Spinal cord (tissue), 10 donors: ENCODE data around the gene ARHGEF37. TPM values are rescaled to one million over a fixed set of nuclear protein-coding genes. Genes with fewer than 3 reads are reported as not detected.

Experiments used
- DNase-seq, 6 donors: peaks; one replicate each; pipeline versions ENCODE4 v3.0.0 to v3.0.0-alpha.2; 2013 to 2015; ENCODE audit warnings: low spot score in 6 of 6, low read depth in 4 of 6
- H3K27ac ChIP-seq: one replicate; pipeline ENCODE4 v1.5.1; 2013; ENCODE audit warnings: low read depth, low read length, control low read depth
- H3K27me3 ChIP-seq: one replicate; pipeline ENCODE4 v1.6.1; 2013; ENCODE audit warnings: low read length; ENCODE audit not compliant: control insufficient read depth, insufficient read depth
- H3K36me3 ChIP-seq: one replicate; pipeline ENCODE4 v1.6.1; 2013; ENCODE audit warnings: low read length; ENCODE audit not compliant: control insufficient read depth, insufficient read depth
- H3K4me1 ChIP-seq: one replicate; pipeline ENCODE4 v1.6.1; 2013; ENCODE audit warnings: low read length; ENCODE audit not compliant: control insufficient read depth, insufficient read depth
- H3K4me3 ChIP-seq: one replicate; pipeline ENCODE4 v1.5.1; 2013; ENCODE audit warnings: low read depth, low read length, control low read depth
- H3K9me3 ChIP-seq: one replicate; pipeline ENCODE4 v1.6.1; 2013; ENCODE audit warnings: low read length; ENCODE audit not compliant: control insufficient read depth, insufficient read depth
- WGBS: methylation state at CpG from one replicate; pipeline ENCODE4 v1.1.5; 2013; ENCODE audit warnings: missing lambda C conversion rate; ENCODE audit not compliant: insufficient coverage; 5-methylcytosine and 5-hydroxymethylcytosine counted together
- polyA plus RNA-seq, 2 donors: library from polyadenylated mRNA; unstranded; fragments of 120-200 nt; gene quantifications; one replicate each; pipeline ENCODE4 v1.2.1, GENCODE V29; 2013; ENCODE audit not compliant: insufficient read length in 2 of 2
- total RNA-seq, 2 donors: library from RNA; depleted of rRNA in 1 of 2; stranded (reverse); fragments of 120-200 nt in 1 of 2; fragments of >200 nt in 1 of 2; gene quantifications; one replicate each; pipeline versions ENCODE4 v1.2.3 to v1.2.4, GENCODE V29; 2013 to 2014
- donor health status: healthy.

Gene ARHGEF37
- total and polyA plus RNA-seq, 4 donors: 5.6 to 22.3 (median 7.1) TPM

DNA sequence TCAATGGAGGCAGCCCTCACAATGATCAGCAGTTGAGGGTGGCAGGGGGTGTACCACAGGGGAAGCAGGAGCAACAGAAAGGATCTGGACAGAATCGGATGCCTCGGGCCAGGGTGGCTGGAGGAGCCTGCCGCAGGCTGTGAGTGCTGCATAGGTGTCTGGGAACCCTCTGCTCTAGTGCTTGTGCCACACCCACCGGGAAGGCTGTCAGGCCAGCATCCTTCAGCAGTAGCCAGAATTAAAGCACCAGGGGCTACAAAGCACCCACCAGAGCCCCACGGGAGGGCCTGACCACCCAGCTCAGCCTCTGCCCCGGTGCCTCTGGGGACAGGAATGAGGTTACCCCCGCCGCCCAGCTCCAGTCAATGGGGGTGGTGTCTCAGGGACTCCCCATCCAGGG is 49.0 kb downstream of the ARHGEF37 start:
- DNase-seq: no peak
- Histone ChIP-seq H3K36me3 (peaks cover 25% of the 10 kb centered on the region), H3K9me3 (no peaks in the 10 kb centered on the region), H3K27ac (no peak overlapping the region), H3K27me3 (no peaks in the 10 kb centered on the region), H3K4me1 (peaks cover 7% of the 10 kb centered on the region), H3K4me3 (no peak overlapping the region)
- 91% methylated on average over 7 of the region's 8 CpGs for WGBS

DNA sequence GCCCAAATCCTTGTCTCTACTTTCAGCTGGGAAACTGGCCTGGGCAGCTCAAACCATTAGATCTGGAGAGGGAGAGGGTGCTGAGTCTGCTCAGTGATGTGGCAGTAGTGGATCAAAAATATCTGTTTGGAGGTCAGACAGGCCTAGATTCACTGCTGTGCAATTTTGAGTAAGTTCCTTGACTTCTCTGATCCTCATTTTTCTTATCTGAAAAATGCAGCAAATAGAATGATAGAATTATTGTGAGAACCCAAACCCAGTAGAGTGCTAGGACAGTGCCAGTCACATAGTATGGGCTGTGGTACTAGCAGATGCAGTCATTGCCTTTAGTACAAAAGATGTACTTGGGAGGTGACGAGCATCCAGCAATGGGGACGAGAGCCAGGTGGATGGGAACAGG is 50.2 kb downstream of the ARHGEF37 start:
- Histone ChIP-seq H3K27ac (no peak overlapping the region), H3K9me3 (no peaks in the 10 kb centered on the region), H3K36me3 (peaks cover 21% of the 10 kb centered on the region), H3K27me3 (no peaks in the 10 kb centered on the region), H3K4me3 (no peak overlapping the region), H3K4me1 (peaks cover 7% of the 10 kb centered on the region)
- WGBS: no CpG with 5 or more reads among the region's 2 CpGs
- DNase-seq: no peak

DNA sequence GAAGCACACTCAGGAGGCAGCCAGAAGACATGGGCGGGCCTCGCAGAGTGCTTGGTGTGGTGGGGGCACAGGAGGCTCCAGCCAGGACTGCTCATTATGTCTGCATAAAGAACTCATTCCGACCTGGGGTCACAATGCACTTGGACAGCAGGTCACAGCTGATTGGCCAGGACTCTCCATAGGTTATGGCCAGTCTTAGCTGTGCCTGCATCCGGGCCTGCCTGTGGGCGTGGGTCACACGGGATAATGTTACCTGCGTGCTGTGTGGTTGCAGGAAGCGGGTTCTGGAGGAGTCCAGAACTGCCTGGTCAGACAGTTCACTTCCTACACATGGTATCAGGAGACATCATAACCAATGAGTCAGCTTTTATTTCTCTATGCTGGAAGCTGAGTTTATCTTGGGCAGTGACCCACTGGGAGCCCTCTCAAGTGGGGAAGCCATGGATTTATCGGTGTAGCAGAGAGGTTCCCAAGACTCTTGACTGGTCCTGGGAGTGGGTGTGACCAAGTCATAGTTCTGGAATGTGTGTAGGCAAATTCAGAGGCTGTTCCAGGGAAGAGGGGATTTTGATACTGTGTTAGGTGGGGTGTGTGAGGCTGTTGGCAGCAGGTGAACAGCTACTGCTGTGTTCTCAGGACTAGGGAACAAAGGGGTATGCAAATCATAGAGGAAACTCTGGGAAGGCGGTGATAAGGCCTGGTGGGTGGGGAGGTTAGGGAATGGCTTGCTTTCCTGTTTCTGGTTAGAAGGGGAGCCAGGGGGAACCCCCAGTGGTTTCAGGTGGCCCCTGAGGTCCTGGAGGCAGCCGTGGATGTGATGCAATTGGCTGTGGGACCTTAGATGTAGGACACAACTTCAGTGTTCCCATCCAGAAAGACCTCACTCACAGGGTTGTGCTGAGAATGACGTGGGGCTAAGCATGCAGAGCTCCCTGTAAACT is 51.3 kb downstream of the ARHGEF37 start:
- WGBS: 79% methylated on average over 8 of the region's 12 CpGs
- H3K27ac ChIP-seq: no peak overlapping the region
- H3K9me3 ChIP-seq: no peaks in the 10 kb centered on the region
- DNase-seq: no peak
- no peak overlapping the region for H3K4me3 ChIP-seq
- H3K36me3 ChIP-seq: peaks cover 14% of the 10 kb centered on the region
- no peaks in the 10 kb centered on the region for H3K27me3 ChIP-seq
- peaks cover 7% of the 10 kb centered on the region for H3K4me1 ChIP-seq

DNA sequence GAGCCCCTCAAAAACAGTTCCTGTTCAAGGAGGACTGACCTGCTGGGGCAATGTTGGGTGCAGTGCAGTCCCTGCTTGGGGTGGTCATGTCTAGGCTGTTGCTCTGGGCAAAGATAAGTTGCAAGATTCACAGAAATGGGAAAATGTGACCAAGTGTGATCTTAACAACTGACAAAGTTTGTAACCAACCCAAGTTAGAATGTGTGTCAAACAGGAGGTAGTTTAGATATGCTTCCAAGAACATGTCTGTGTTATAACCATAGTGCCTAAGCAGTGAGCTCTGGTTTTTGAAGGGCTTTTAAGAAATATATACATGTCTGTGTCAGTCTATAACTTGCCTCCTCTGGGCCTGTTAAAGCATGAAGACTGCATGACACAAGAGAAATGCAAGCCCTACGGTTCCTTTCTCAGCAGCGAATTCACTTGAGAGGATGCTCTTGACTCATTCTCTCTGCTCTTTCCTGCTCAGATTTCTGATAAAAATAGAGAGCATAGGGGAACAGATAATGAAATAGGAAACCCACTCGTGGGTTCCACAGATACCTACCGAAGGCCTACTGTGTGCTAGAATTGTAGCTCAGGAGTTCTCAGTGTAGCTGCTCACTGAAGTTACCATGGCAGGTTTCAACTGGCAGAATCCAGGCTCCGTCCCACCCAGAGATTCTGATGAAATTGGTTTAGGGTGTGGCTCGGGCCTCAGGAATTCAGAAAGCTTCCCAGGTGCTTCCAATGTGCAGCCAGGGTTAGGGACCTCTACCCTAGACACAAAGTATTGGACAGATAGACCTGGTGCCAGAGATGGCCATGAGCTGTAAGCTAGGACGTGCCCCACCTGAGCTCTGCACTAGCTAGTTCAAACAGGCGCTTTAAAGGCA is 52.4 kb downstream of the ARHGEF37 start:
- no peak for DNase-seq
- no peaks in the 10 kb centered on the region for H3K9me3 ChIP-seq
- peaks cover 4% of the 10 kb centered on the region for H3K4me1 ChIP-seq
- H3K4me3 ChIP-seq: no peak overlapping the region
- WGBS: 71% methylated on average over 4 of the region's 8 CpGs
- no peak overlapping the region for H3K27ac ChIP-seq
- peaks cover 10% of the 10 kb centered on the region for H3K36me3 ChIP-seq
- H3K27me3 ChIP-seq: no peaks in the 10 kb centered on the region

DNA sequence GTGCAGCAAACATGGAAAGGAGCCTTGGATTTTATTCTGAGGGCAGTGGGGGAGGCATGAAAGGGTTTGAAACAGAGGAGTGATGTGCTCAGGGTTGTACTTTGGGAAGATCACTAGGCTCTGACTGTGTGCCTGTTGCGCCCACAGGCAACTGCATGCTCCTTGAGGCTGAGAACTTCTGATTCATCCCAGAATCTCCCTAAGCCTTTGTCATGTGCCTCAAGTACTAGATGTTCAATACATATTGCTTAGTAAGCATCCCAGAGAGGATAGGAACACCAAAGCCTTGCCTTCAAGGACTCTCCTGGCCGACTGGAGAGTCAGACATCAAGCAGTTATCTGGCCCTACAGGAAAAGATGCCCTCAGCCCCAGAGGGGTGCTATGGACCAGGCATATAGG is 54.1 kb downstream of the ARHGEF37 start:
- Histone ChIP-seq H3K9me3 (no peaks in the 10 kb centered on the region), H3K27ac (no peak overlapping the region), H3K4me1 (peaks cover 4% of the 10 kb centered on the region), H3K27me3 (no peaks in the 10 kb centered on the region), H3K4me3 (no peak overlapping the region), H3K36me3 (peaks cover 9% of the 10 kb centered on the region)
- WGBS: 75% methylated on average over 1 of the region's 2 CpGs
- DNase-seq: no peak

DNA sequence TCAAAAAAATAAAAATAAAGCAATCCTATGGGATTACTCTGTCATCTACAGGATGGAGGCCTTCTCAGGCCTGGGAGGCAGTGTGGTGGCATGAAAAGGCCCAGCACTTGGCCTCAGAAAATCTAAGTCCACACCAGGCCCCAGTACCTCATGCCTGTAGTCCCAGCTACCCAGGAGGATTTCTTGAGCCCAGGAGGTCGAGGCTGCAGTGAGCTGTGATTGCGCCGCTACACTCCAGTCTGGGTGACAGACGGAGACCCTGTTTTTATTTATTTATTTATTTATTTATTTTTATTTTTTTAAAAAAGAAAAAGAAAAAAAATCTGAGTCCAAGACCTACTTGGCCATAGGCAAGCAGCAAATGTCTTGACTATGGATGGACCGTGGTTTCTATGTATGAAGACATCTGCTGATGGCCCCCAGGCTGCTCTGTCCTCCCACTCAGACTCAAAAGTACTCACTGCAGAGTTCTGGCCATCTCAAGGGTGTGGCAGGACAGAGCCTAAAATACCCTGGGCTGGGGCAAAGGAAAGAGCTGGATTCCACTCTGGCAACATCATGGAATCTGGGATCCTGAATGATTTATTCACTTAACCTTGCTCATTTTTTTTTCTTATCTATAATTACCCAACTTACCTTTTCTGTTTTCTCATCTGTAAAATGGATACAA is 55.0 kb downstream of the ARHGEF37 start:
- H3K36me3 ChIP-seq: peaks cover 9% of the 10 kb centered on the region
- H3K27ac ChIP-seq: no peak overlapping the region
- no CpG with 5 or more reads among the region's 5 CpGs for WGBS
- no peaks in the 10 kb centered on the region for H3K27me3 ChIP-seq
- H3K4me3 ChIP-seq: no peak overlapping the region
- H3K9me3 ChIP-seq: no peaks in the 10 kb centered on the region
- peaks cover 4% of the 10 kb centered on the region for H3K4me1 ChIP-seq
- DNase-seq: no peak

DNA sequence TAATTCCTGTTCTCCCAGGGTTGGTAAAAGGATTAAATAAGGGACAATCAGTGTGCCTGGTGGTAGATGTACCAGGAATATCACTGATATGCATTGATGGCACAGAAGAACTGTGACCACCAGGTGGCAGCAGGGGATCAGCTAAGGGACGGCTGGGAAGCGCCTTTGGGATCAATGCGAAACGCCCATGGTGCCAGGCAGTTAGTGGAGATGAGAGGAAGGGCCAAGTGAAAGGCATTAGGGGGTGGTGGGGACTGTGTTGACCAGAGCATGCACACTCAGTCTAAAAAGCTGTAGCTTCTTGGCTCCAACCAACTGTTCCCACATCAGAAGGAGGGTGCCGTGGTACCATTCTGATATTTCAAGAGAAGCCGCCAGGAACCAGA is 55.6 kb downstream of the ARHGEF37 start:
- peak in 5 of 6 donors; percentile 53 to 95 (median 74) for DNase-seq
- WGBS: 0% methylated on average over 4 of the region's 6 CpGs
- Histone ChIP-seq H3K36me3 (peaks cover 8% of the 10 kb centered on the region), H3K4me3 (no peak overlapping the region), H3K27ac (no peak overlapping the region), H3K9me3 (no peaks in the 10 kb centered on the region), H3K27me3 (no peaks in the 10 kb centered on the region), H3K4me1 (peaks cover 4% of the 10 kb centered on the region)

DNA sequence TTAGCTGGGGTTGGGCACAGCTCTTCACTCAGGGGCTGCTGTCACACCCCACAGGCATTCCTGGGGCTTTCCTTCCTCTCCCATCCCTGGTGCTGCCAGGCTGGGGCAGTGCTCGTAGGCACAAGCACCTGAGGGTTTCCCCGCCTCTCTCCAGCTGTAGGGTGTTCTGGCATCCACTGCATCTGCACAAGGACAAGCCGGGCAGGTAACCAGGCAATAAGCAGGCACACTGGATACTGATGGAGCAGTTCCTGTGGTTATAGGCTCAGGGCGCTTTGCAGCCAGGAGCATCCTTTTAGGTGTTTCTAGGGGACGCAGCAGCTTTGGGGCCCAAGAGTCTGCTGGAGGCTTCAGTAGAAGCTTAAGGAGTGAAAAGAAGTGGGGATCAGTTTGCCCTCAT is 56.8 kb downstream of the ARHGEF37 start:
- 93% methylated on average over 5 of the region's 5 CpGs for WGBS
- H3K4me3 ChIP-seq: no peak overlapping the region
- H3K27me3 ChIP-seq: no peaks in the 10 kb centered on the region
- H3K9me3 ChIP-seq: no peaks in the 10 kb centered on the region
- H3K27ac ChIP-seq: no peak overlapping the region
- DNase-seq: no peak
- peaks cover under 1% of the 10 kb centered on the region for H3K36me3 ChIP-seq
- no peaks in the 10 kb centered on the region for H3K4me1 ChIP-seq

DNA sequence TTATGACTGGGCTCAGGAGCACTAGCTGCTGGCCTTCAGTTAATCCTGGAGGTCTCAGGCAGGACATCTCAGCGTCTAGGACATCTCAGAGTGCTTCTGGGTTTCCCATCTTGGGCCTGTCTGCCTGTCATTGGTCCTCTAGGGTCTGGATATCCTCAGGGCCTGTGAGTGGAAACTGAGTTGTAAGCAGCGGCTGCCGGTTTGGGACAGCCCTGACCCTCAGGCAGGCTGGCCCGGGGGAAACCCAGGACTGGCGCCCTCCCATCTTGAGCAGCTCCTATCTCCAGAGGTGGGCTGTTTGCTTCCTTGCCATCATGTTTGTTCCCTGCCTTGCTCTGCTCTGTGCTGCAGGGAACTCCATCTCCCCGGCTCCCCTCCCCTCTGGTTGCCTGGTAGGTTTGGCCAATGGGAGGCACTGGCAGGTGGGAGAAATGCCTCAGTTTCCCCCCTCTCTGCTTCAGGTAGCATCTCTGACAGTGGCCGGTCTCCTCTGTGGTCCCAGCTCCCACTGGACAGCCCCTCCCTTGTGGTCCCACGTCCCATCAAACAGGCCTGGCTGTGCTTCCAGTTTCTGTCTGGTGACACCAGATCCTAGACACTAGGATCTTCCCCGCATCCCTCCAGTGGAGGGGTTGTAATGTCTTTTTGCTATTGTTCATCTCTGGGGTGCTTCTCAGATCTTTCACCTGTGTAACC is 57.4 kb downstream of the ARHGEF37 start:
- no peaks in the 10 kb centered on the region for H3K9me3 ChIP-seq
- 78% methylated on average over 7 of the region's 9 CpGs for WGBS
- DNase-seq: no peak
- H3K27me3 ChIP-seq: no peaks in the 10 kb centered on the region
- H3K36me3 ChIP-seq: no peaks in the 10 kb centered on the region
- H3K4me3 ChIP-seq: no peak overlapping the region
- H3K27ac ChIP-seq: no peak overlapping the region
- no peaks in the 10 kb centered on the region for H3K4me1 ChIP-seq
